Adrenal gland (tissue), 12 donors: ENCODE results near the gene PRKCA. TPM values are rescaled to one million over a fixed set of nuclear protein-coding genes. Genes with fewer than 3 reads are reported as not detected.

Source experiments
- DNase-seq, 7 donors: peaks; one replicate each; pipeline ENCODE4 v3.0.0-alpha.2; 2019 to 2020
- H3K27ac ChIP-seq, 5 donors: fragments of 200-600 bp; sonication (generic) in 4 of 5; 1 replicate in 3 of 5; 2 replicates in 2 of 5; pipeline versions ENCODE4 v1.5.1 to v1.8.0; 2016 to 2020; ENCODE audit warnings: mild to moderate bottlenecking in 1 of 5
- H3K27me3 ChIP-seq: fragments of 200-600 bp; 2 replicates; pipeline ENCODE4 v1.8.0; 2021
- H3K36me3 ChIP-seq, 2 donors: fragments of 200-600 bp; replicated peaks in 1 of 2; 1 replicate in 1 of 2; 2 replicates in 1 of 2; pipeline versions ENCODE4 v1.5.1 to v1.8.0; 2018 to 2022
- H3K4me1 ChIP-seq, 2 donors: fragments of 200-600 bp; replicated peaks in 1 of 2; 1 replicate in 1 of 2; 2 replicates in 1 of 2; pipeline versions ENCODE4 v1.5.1 to v1.8.0; 2018 to 2021
- H3K4me3 ChIP-seq, 4 donors: fragments of 200-600 bp; sonication (generic) in 3 of 4; one replicate each; pipeline ENCODE4 v1.5.1; 2016 to 2018
- H3K9me3 ChIP-seq, 3 donors: fragments of 200-600 bp; sonication (generic) in 1 of 3; replicated peaks in 1 of 3; 1 replicate in 2 of 3; 2 replicates in 1 of 3; pipeline versions ENCODE4 v1.5.1 to v1.8.0; 2016 to 2021
- CTCF ChIP-seq, 6 experiments: fragments of 450-650 bp in 4 of 6; fragments of 200-600 bp in 2 of 6; sonication (generic) in 1 of 6; IDR thresholded peaks; 1 replicate in 5 of 6; 2 replicates in 1 of 6; pipeline versions ENCODE4 v1.5.1 to v1.8.0; 2016 to 2021; ENCODE audit warnings: antibody characterized with exemption in 6 of 6, mild to moderate bottlenecking in 2 of 6, moderate library complexity in 1 of 6
- POLR2A ChIP-seq, 2 donors: fragments of 450-650 bp; IDR thresholded peaks; one replicate each; pipeline ENCODE4 v1.6.1; 2017; ENCODE audit warnings: antibody characterized with exemption in 2 of 2, mild to moderate bottlenecking in 2 of 2, moderate library complexity in 1 of 2
- WGBS, 4 donors: extraction: QIAGEN DNeasy Blood & Tissue Kit in 2 of 4; methylation state at CpG; one replicate each; pipeline versions ENCODE4 v1.1.5 to v1.1.7; 2013 to 2017; 5-methylcytosine and 5-hydroxymethylcytosine counted together
- intact Hi-C, 2 donors: fragments of 100-400 bp; cut with DNase I; formaldehyde crosslinking; loops; one replicate each; pipeline versions ENCODE4 v1.14.1 to v1.15.0; 2022 to 2023
- polyA plus RNA-seq, 3 donors: library from polyadenylated mRNA; stranded (reverse); fragments of 200-250 nt in 2 of 3; fragments of 350-450 nt in 1 of 3; fragmentation: Illumina TruSeq in 1 of 3; extraction: RNeasy Lipid Tissue Mini Kit (QIAGEN cat#74804) in 1 of 3; gene quantifications; one replicate each; pipeline ENCODE4 v1.2.3, GENCODE V29; 2013 to 2014
- total RNA-seq, 9 donors: library from RNA; depleted of rRNA in 4 of 9; stranded (reverse); fragments of >200 nt in 4 of 9; fragments of 120-200 nt in 1 of 9; fragmentation: NEBNext Ultra II Directional in 1 of 9; extraction: Animal tissue kit (Norgen Biotek cat#: 25700) in 1 of 9; gene quantifications; one replicate each; pipeline versions ENCODE4 v1.1.0 to v1.2.4, GENCODE V29; 2013 to 2023
- donor health status: healthy with polysubstance abuse.
- donor health status: Bipolar disorder and iron deficiency.
- donor health status: DM: yes; HTN: yes; CAD: no.
- donor health status: DM: no; HTN: no; CAD: no.
- donor health status: DM: no; HTN: no; CAD: no.
- donor health status: DM: yes; HTN: yes; CAD: no.

The PRKCA gene
- total and polyA plus RNA-seq, 12 donors, result 15.1 to 202 (median 84.1) TPM

GRCh38 chr17:66273586-66273848, 28.9 kb upstream of the PRKCA start:
- H3K4me3 ChIP-seq, result no peak overlapping the region
- DNase-seq, result no peak
- no peaks in the 10 kb centered on the region for H3K36me3 ChIP-seq
- H3K9me3 ChIP-seq, result no peaks in the 10 kb centered on the region
- TF ChIP-seq CTCF (IDR thresholded peaks at IDR 0.05), result no peak
- no peak for TF ChIP-seq POLR2A (IDR thresholded peaks at IDR 0.05)
- H3K4me1 ChIP-seq, result peaks cover 13 to 22% of the 10 kb centered on the region in 2 donors
- H3K27me3 ChIP-seq, result no peaks in the 10 kb centered on the region
- intact Hi-C loops, result no loop called here
- H3K27ac ChIP-seq, result peak overlapping the region in 1 of 5 donors; percentile 64

GRCh38 chr17:66275651-66276050, 26.8 kb upstream of the PRKCA start:
- Histone ChIP-seq H3K4me1 (peaks cover 13 to 22% of the 10 kb centered on the region in 2 donors), H3K4me3 (no peak overlapping the region), H3K27ac (peak overlapping the region in 4 of 5 donors; percentile 31 to 78 (median 56)), H3K9me3 (no peaks in the 10 kb centered on the region), H3K36me3 (no peaks in the 10 kb centered on the region), H3K27me3 (no peaks in the 10 kb centered on the region)
- WGBS, 4 donors, result 52 to 73% (median 62%) methylated on average over 6 of the region's 6 CpGs
- no peak for TF ChIP-seq POLR2A (IDR thresholded peaks at IDR 0.05)
- no peak for TF ChIP-seq CTCF (IDR thresholded peaks at IDR 0.05)
- intact Hi-C loops, result no loop called here
- peak; percentile 72 to 95 (median 87) for DNase-seq

GRCh38 chr17:66276328-66276937, 26.0 kb upstream of the PRKCA start:
- peaks cover 13 to 22% of the 10 kb centered on the region in 2 donors for H3K4me1 ChIP-seq
- intact Hi-C loops, result no loop called here

GRCh38 chr17:66277191-66277590, 25.2 kb upstream of the PRKCA start:
- peaks cover 13 to 22% of the 10 kb centered on the region in 2 donors for H3K4me1 ChIP-seq
- no peaks in the 10 kb centered on the region for H3K36me3 ChIP-seq
- H3K27ac ChIP-seq, result no peak overlapping the region
- TF ChIP-seq CTCF (IDR thresholded peaks at IDR 0.05) (no peak), POLR2A (IDR thresholded peaks at IDR 0.05) (no peak)
- no peak for DNase-seq
- H3K27me3 ChIP-seq, result no peaks in the 10 kb centered on the region
- no peak overlapping the region for H3K4me3 ChIP-seq
- 82 to 93% (median 92%) methylated on average over 2 of the region's 2 CpGs for WGBS, 4 donors
- H3K9me3 ChIP-seq, result no peaks in the 10 kb centered on the region
- intact Hi-C loops, result no loop called here

More at GRCh38 chr17:66276328-66276937, 26.0 kb upstream of the PRKCA start:
- peak in 4 of 7 donors; percentile 46 to 54 (median 50) for DNase-seq
- H3K27me3 ChIP-seq, result no peaks in the 10 kb centered on the region
- H3K9me3 ChIP-seq, result no peaks in the 10 kb centered on the region
- H3K36me3 ChIP-seq, result no peaks in the 10 kb centered on the region
- WGBS, 4 donors, result 80 to 91% (median 88%) methylated on average over 3 of the region's 3 CpGs
- H3K27ac ChIP-seq, result peak overlapping the region in 4 of 5 donors; percentile 31 to 78 (median 56)
- TF ChIP-seq POLR2A (IDR thresholded peaks at IDR 0.05), result no peak
- no peak for TF ChIP-seq CTCF (IDR thresholded peaks at IDR 0.05)
- H3K4me3 ChIP-seq, result no peak overlapping the region
